H9 (cell line): ENCODE measurements around the gene IL4. TPM values are rescaled to one million over a fixed set of nuclear protein-coding genes. Genes with fewer than 3 reads are reported as not detected.

Experiments
- DNase-seq: peaks from one replicate; pipeline ENCODE4 v3.0.0-alpha.2; 2017
- H2AFZ ChIP-seq: one replicate; pipeline ENCODE4 v1.6.1; 2013; ENCODE audit warnings: mild to moderate bottlenecking, low read length, control low read depth, moderate library complexity
- H2AK5ac ChIP-seq: 2 replicates; pipeline ENCODE4 v1.6.1; 2013; ENCODE audit warnings: low read length, control low read depth, mixed read lengths; ENCODE audit not compliant: insufficient read length
- H2BK120ac ChIP-seq: one replicate; pipeline ENCODE4 v1.6.1; 2013; ENCODE audit warnings: low read depth, mild to moderate bottlenecking, low read length, control low read depth, inconsistent platforms; ENCODE audit not compliant: poor library complexity, severe bottlenecking
- H2BK12ac ChIP-seq: 2 replicates; pipeline ENCODE4 v1.6.1; 2013; ENCODE audit warnings: low read length, control low read depth, mixed read lengths, low read depth; ENCODE audit not compliant: insufficient read length
- H2BK15ac ChIP-seq: 2 replicates; pipeline ENCODE4 v1.6.1; 2013; ENCODE audit warnings: low read depth, low read length, control low read depth
- H2BK20ac ChIP-seq: one replicate; pipeline ENCODE4 v1.6.1; 2013; ENCODE audit warnings: low read depth, mild to moderate bottlenecking, low read length, control low read depth, inconsistent platforms; ENCODE audit not compliant: poor library complexity, severe bottlenecking
- H2BK5ac ChIP-seq: 2 replicates; pipeline ENCODE4 v1.6.1; 2013; ENCODE audit warnings: low read length, control low read depth, mixed read lengths; ENCODE audit not compliant: insufficient read length
- H3K14ac ChIP-seq: 2 replicates; pipeline ENCODE4 v1.6.1; 2013; ENCODE audit warnings: low read length, control low read depth; ENCODE audit not compliant: insufficient read depth
- H3K18ac ChIP-seq: 2 replicates; pipeline ENCODE4 v1.6.1; 2013; ENCODE audit warnings: low read depth, mild to moderate bottlenecking, mixed read lengths, low read length, control low read depth; ENCODE audit not compliant: insufficient read length
- H3K23ac ChIP-seq: 2 replicates; pipeline ENCODE4 v1.6.1; 2013; ENCODE audit warnings: low read length, control low read depth, mixed read lengths, low read depth; ENCODE audit not compliant: insufficient read length
- H3K23me2 ChIP-seq: 2 replicates; pipeline ENCODE4 v1.6.1; 2013; ENCODE audit warnings: low read depth, mild to moderate bottlenecking, mixed read lengths, low read length, control low read depth; ENCODE audit not compliant: insufficient read length, poor library complexity, severe bottlenecking
- H3K27ac ChIP-seq: 2 replicates; pipeline ENCODE4 v1.5.1; 2013; ENCODE audit warnings: low read length, control low read depth, mixed read lengths, low read depth; ENCODE audit not compliant: insufficient read length
- H3K27me3 ChIP-seq: 2 replicates; pipeline ENCODE4 v1.6.1; 2013; ENCODE audit warnings: low read length, control low read depth, inconsistent platforms; ENCODE audit not compliant: insufficient read depth
- H3K4ac ChIP-seq: 2 replicates; pipeline ENCODE4 v1.6.1; 2013; ENCODE audit warnings: low read depth, mild to moderate bottlenecking, control low read depth, inconsistent platforms, low read length, moderate library complexity
- H3K4me1 ChIP-seq: 2 replicates; pipeline ENCODE4 v1.6.1; 2013; ENCODE audit warnings: low read length, control low read depth, inconsistent platforms; ENCODE audit not compliant: insufficient read depth
- H3K4me2 ChIP-seq: 2 replicates; pipeline ENCODE4 v1.6.1; 2013; ENCODE audit warnings: low read length, control low read depth, mixed read lengths; ENCODE audit not compliant: insufficient read length, insufficient read depth
- H3K56ac ChIP-seq: 2 replicates; pipeline ENCODE4 v1.6.1; 2013; ENCODE audit warnings: low read depth, mild to moderate bottlenecking, mixed read lengths, low read length, control low read depth; ENCODE audit not compliant: insufficient read length
- H3K79me1 ChIP-seq: 2 replicates; pipeline ENCODE4 v1.6.1; 2013; ENCODE audit warnings: low read depth, mild to moderate bottlenecking, moderate library complexity, low read length, control low read depth, inconsistent platforms; ENCODE audit not compliant: insufficient read depth, poor library complexity, severe bottlenecking
- H3K79me2 ChIP-seq: 2 replicates; pipeline ENCODE4 v1.6.1; 2013; ENCODE audit warnings: low read length, control low read depth, inconsistent platforms; ENCODE audit not compliant: insufficient read depth
- H3K9ac ChIP-seq: 2 replicates; pipeline ENCODE4 v1.6.1; 2013; ENCODE audit warnings: low read length, control low read depth, mixed read lengths; ENCODE audit not compliant: insufficient read length; ENCODE audit errors: extremely low read depth
- H3K9me3 ChIP-seq: one replicate; pipeline ENCODE4 v1.6.1; 2013; ENCODE audit warnings: low read depth, low read length, inconsistent platforms; ENCODE audit not compliant: control insufficient read depth
- H3T11ph ChIP-seq: one replicate; pipeline ENCODE4 v1.6.1; 2013; ENCODE audit warnings: mild to moderate bottlenecking, low read length, control low read depth, inconsistent platforms
- H4K20me1 ChIP-seq: one replicate; pipeline ENCODE4 v1.6.1; 2013; ENCODE audit not compliant: control insufficient read depth, insufficient read length, insufficient read depth
- H4K5ac ChIP-seq: 2 replicates; pipeline ENCODE4 v1.6.1; 2013; ENCODE audit warnings: low read depth, mild to moderate bottlenecking, mixed read lengths, low read length, control low read depth; ENCODE audit not compliant: insufficient read length
- H4K8ac ChIP-seq: replicated peaks from 2 replicates; pipeline ENCODE4 v1.6.1; 2013; ENCODE audit warnings: low read length, control low read depth, mixed read lengths, low read depth; ENCODE audit not compliant: insufficient read length
- H4K91ac ChIP-seq: 2 replicates; pipeline ENCODE4 v1.6.1; 2013; ENCODE audit warnings: low read depth, mild to moderate bottlenecking, moderate library complexity, mixed read lengths, low read length, control low read depth; ENCODE audit not compliant: insufficient read length
- H3K27ac Mint-ChIP-seq, 3 experiments: 2 replicates in 2 of 3; 3 replicates in 1 of 3; pipeline ENCODE4 v1.8.0; 2020 to 2021; ENCODE audit warnings: mixed read lengths in 3 of 3, mild to moderate bottlenecking in 1 of 3, moderate library complexity in 1 of 3
- H3K27me3 Mint-ChIP-seq: 2 replicates; pipeline ENCODE4 v1.8.0; 2021; ENCODE audit warnings: low read depth, mild to moderate bottlenecking, moderate library complexity, mixed read lengths
- H3K36me3 Mint-ChIP-seq, 3 experiments: 2 replicates in 2 of 3; 3 replicates in 1 of 3; pipeline ENCODE4 v1.8.0; 2020 to 2021; ENCODE audit warnings: low read depth in 3 of 3, mixed read lengths in 3 of 3; ENCODE audit not compliant: insufficient read depth in 1 of 3
- H3K4me1 Mint-ChIP-seq, 2 experiments: 2 replicates each; pipeline ENCODE4 v1.8.0; 2020; ENCODE audit warnings: mixed read lengths in 2 of 2
- H3K4me3 Mint-ChIP-seq, 2 experiments: 2 replicates in 1 of 2; 3 replicates in 1 of 2; pipeline ENCODE4 v1.8.0; 2020 to 2021; ENCODE audit warnings: mild to moderate bottlenecking in 2 of 2, mixed read lengths in 2 of 2, moderate library complexity in 1 of 2
- H3K9me3 Mint-ChIP-seq, 2 experiments: 2 replicates in 1 of 2; 3 replicates in 1 of 2; pipeline ENCODE4 v1.8.0; 2020; ENCODE audit warnings: mild to moderate bottlenecking in 2 of 2, mixed read lengths in 2 of 2, moderate library complexity in 1 of 2
- CTCF ChIP-seq: fragments of 200-600 bp; sonication (generic); conservative IDR thresholded peaks from 3 replicates; pipeline ENCODE4 v1.8.0; 2021; ENCODE audit warnings: antibody characterized with exemption, mild to moderate bottlenecking
- total RNA-seq: library from RNA; stranded (reverse); gene quantifications from 2 replicates; pipeline ENCODE4 v1.2.1, GENCODE V29; 2021

Gene IL4
- total RNA-seq, 1 experiment from 2014 or later = not detected

DNA sequence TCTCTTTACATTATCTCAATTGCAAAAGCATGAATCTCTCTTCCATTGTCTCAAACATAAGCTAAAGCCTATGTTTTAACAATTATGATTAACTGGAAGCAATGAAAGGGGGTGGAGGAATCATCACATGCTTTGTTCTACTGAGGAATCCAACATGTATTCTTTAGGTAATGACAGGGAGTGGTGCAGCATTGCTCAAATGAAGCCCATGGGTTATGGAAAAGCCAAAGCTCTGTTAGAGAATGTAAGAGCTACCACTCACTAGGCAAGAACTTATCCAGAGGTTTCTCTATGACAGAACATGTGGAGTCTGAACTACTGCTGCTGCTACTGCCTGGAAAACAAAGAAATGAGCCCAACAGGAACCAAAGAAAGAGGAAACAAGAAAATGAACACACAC is 34.9 kb downstream of the IL4 start:
- no peak overlapping the region for H2AFZ ChIP-seq
- no peak overlapping the region for H2AK5ac ChIP-seq
- Mint-ChIP-seq H3K36me3 (peaks cover 0 to 3% (median 0%) of the 10 kb centered on the region in 3 experiments; a peak in 1 of 7 replicates), H3K27me3 (no peaks in the 10 kb centered on the region), H3K4me1 (no peaks in the 10 kb centered on the region), H3K9me3 (no peaks in the 10 kb centered on the region), H3K4me3 (no peak overlapping the region), H3K27ac (peak overlapping the region in 1 of 3 experiments; percentile 55; a peak in 1 of 7 replicates)
- H3K4ac ChIP-seq = no peak overlapping the region
- no peaks in the 10 kb centered on the region for H3K27me3 ChIP-seq
- no peak overlapping the region for H3K18ac ChIP-seq
- no peak overlapping the region for H2BK20ac ChIP-seq
- H3K56ac ChIP-seq = no peak overlapping the region
- no peak overlapping the region for H3K4me2 ChIP-seq
- no peak overlapping the region for H2BK5ac ChIP-seq
- H3K9me3 ChIP-seq = no peaks in the 10 kb centered on the region
- H3K23me2 ChIP-seq = no peaks in the 10 kb centered on the region
- H3T11ph ChIP-seq = no peak overlapping the region
- no peak overlapping the region for H2BK120ac ChIP-seq
- H3K79me1 ChIP-seq = no peaks in the 10 kb centered on the region
- H4K20me1 ChIP-seq = no peaks in the 10 kb centered on the region
- DNase-seq = no peak
- H3K4me1 ChIP-seq = no peaks in the 10 kb centered on the region
- no peak overlapping the region for H3K14ac ChIP-seq
- no peak overlapping the region for H2BK15ac ChIP-seq
- no peak overlapping the region for H3K9ac ChIP-seq
- no peak overlapping the region for H4K8ac ChIP-seq
- H2BK12ac ChIP-seq = no peak overlapping the region
- no peaks in the 10 kb centered on the region for H3K79me2 ChIP-seq
- H4K5ac ChIP-seq = no peak overlapping the region
- no peak overlapping the region for H3K23ac ChIP-seq
- no peak overlapping the region for H3K27ac ChIP-seq
- TF ChIP-seq CTCF = no peak
- no peak overlapping the region for H4K91ac ChIP-seq
